Body of pancreas (tissue), 4 donors: ENCODE results near the gene CTSE.

Experiments used
- POLR2A ChIP-seq, 3 donors: fragments of 450-650 bp; IDR thresholded peaks; one replicate each; pipeline ENCODE4 v1.6.1; 2016; ENCODE audit warnings: antibody characterized with exemption in 3 of 3, mild to moderate bottlenecking in 2 of 3
- TF ChIP-seq, protein P1 (sequence below), 7 experiments: fragments of 450-650 bp in 4 of 7; fragments of 200-600 bp in 3 of 7; sonication (generic) in 3 of 7; IDR thresholded peaks; one replicate each; pipeline ENCODE4 v1.5.1; 2016 to 2019; ENCODE audit warnings: antibody characterized with exemption in 7 of 7

DNA sequence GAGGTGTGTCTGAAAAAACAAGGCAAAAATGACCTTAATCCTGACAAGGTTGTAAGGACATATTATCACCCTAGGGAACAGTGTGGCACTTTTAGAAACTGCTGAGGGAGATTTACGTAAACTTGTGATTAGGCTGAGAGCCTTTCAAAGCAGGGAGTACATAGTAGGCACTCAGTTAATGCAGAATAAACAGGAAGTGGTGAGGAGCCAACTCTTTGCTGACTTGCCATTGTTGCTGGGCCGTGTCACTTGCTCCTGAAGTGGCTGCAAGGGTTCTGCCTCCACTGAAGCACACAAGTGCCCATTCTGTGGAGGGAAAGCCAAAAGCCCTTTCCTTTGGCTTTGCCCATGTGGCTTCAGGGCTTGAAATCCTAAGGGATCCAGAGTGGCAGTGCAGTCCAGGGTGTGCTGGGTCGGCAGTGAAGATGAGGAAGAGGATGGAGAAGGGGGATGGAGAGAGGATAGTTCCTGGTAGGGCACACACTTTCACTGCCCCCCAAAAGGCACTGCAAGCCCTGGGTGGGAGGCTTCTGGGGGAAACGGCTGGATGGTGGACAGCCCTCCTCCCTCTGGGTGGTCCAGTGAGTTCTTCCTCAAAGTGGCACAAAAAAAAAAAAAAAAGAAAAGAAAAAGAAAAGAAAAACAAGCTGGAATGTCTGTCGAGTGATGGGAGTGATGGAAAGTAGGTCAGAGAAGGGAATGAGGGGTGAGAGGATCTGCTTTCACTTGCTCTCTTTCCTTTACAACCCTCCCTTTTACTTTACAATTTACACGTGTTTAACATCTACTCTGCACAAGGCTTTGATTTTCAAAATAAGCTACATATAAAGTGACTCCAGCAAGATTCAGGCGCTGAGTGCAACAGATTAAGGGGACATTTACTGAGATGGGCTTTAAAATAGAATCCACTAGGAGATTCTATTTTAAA is 15.6 kb upstream of the CTSE start:
- TF ChIP-seq, protein P1, sequence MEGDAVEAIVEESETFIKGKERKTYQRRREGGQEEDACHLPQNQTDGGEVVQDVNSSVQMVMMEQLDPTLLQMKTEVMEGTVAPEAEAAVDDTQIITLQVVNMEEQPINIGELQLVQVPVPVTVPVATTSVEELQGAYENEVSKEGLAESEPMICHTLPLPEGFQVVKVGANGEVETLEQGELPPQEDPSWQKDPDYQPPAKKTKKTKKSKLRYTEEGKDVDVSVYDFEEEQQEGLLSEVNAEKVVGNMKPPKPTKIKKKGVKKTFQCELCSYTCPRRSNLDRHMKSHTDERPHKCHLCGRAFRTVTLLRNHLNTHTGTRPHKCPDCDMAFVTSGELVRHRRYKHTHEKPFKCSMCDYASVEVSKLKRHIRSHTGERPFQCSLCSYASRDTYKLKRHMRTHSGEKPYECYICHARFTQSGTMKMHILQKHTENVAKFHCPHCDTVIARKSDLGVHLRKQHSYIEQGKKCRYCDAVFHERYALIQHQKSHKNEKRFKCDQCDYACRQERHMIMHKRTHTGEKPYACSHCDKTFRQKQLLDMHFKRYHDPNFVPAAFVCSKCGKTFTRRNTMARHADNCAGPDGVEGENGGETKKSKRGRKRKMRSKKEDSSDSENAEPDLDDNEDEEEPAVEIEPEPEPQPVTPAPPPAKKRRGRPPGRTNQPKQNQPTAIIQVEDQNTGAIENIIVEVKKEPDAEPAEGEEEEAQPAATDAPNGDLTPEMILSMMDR (IDR thresholded peaks at IDR 0.05) = no peak
- TF ChIP-seq POLR2A (IDR thresholded peaks at IDR 0.05) = no peak
